GM23338 (cell line): Measurements from ENCODE around the gene GORAB. TPM values are rescaled to one million over a fixed set of nuclear protein-coding genes. Genes with fewer than 3 reads are reported as not detected.

Source experiments
- ATAC-seq: fragments of 200-7000 bp; cut with Tn5 transposase; 3 replicates; pipeline ENCODE4 v1.9.1; 2020
- DNase-seq: peaks from one replicate; pipeline ENCODE4 v3.0.0-alpha.2; 2015; ENCODE audit warnings: low spot score
- H2AFZ ChIP-seq: fragments of 200-600 bp; sonication (generic); 2 replicates; pipeline ENCODE4 v1.8.0; 2016; ENCODE audit warnings: antibody characterized with exemption, mild to moderate bottlenecking, moderate library complexity
- H3F3A ChIP-seq: fragments of 200-600 bp; sonication (generic); replicated peaks from 2 replicates; pipeline ENCODE4 v1.8.0; 2017; ENCODE audit warnings: antibody characterized with exemption, mixed run types, low read depth
- H3K27ac ChIP-seq: fragments of 200-600 bp; sonication (generic); 2 replicates; pipeline ENCODE4 v1.6.1; 2016; ENCODE audit warnings: low read depth
- H3K27me3 ChIP-seq: fragments of 200-600 bp; sonication (generic); 2 replicates; pipeline ENCODE4 v1.8.0; 2016; ENCODE audit warnings: mild to moderate bottlenecking, mixed run types, moderate library complexity; ENCODE audit not compliant: insufficient read depth
- H3K36me3 ChIP-seq: fragments of 200-600 bp; sonication (generic); 2 replicates; pipeline ENCODE4 v1.8.0; 2016; ENCODE audit warnings: mild to moderate bottlenecking; ENCODE audit not compliant: insufficient read depth
- H3K4me1 ChIP-seq: fragments of 200-600 bp; sonication (generic); 2 replicates; pipeline ENCODE4 v1.8.0; 2016; ENCODE audit warnings: mild to moderate bottlenecking, moderate library complexity; ENCODE audit not compliant: insufficient read depth
- H3K4me2 ChIP-seq: fragments of 200-600 bp; sonication (generic); 2 replicates; pipeline ENCODE4 v1.7.1; 2017; ENCODE audit warnings: mixed run types
- H3K4me3 ChIP-seq: fragments of 200-600 bp; sonication (generic); 2 replicates; pipeline ENCODE4 v1.6.1; 2016; ENCODE audit warnings: mixed run types
- H3K79me2 ChIP-seq: fragments of 200-600 bp; sonication (generic); replicated peaks from 2 replicates; pipeline ENCODE4 v1.8.0; 2017; ENCODE audit warnings: mild to moderate bottlenecking; ENCODE audit not compliant: insufficient read depth
- H3K9me2 ChIP-seq: fragments of 200-600 bp; sonication (generic); 2 replicates; pipeline ENCODE4 v1.8.0; 2017; ENCODE audit not compliant: insufficient read depth
- H4K20me1 ChIP-seq: fragments of 200-600 bp; sonication (generic); replicated peaks from 2 replicates; pipeline ENCODE4 v1.8.0; 2017; ENCODE audit warnings: mild to moderate bottlenecking; ENCODE audit not compliant: insufficient read depth
- H3K27ac Mint-ChIP-seq: 2 replicates; pipeline ENCODE4 v1.8.0; 2020; ENCODE audit warnings: inconsistent platforms, mild to moderate bottlenecking, moderate library complexity, mixed read lengths
- H3K27me3 Mint-ChIP-seq: 3 replicates; pipeline ENCODE4 v1.8.0; 2022; ENCODE audit warnings: low read depth, mild to moderate bottlenecking, moderate library complexity, mixed read lengths, inconsistent platforms; ENCODE audit not compliant: insufficient read depth, poor library complexity
- H3K36me3 Mint-ChIP-seq: 3 replicates; pipeline ENCODE4 v1.8.0; 2021; ENCODE audit warnings: low read depth, mild to moderate bottlenecking, inconsistent platforms, moderate library complexity, mixed read lengths
- H3K4me1 Mint-ChIP-seq: 3 replicates; pipeline ENCODE4 v1.8.0; 2020; ENCODE audit warnings: mild to moderate bottlenecking, inconsistent platforms, mixed read lengths
- H3K4me3 Mint-ChIP-seq: 3 replicates; pipeline ENCODE4 v1.8.0; 2021; ENCODE audit warnings: moderate library complexity, mild to moderate bottlenecking, inconsistent platforms, mixed read lengths
- H3K9me3 Mint-ChIP-seq: 3 replicates; pipeline ENCODE4 v1.8.0; 2020; ENCODE audit warnings: moderate library complexity, mild to moderate bottlenecking, inconsistent platforms, mixed read lengths
- CREB1 ChIP-seq: fragments of 250-450 bp; sonication (Bioruptor Pico); IDR thresholded peaks from 2 replicates; pipeline ENCODE4 v1.5.0; 2020; ENCODE audit warnings: low read depth, mild to moderate bottlenecking, moderate library complexity
- EZH2 ChIP-seq: fragments of 200-600 bp; sonication (generic); IDR thresholded peaks from one replicate; pipeline ENCODE4 v1.8.0; 2017; ENCODE audit warnings: antibody characterized with exemption, mild to moderate bottlenecking, low read depth; ENCODE audit not compliant: unreplicated experiment
- EZH2phosphoT487 ChIP-seq: fragments of 200-600 bp; sonication (generic); IDR thresholded peaks from one replicate; pipeline ENCODE4 v1.8.1; 2018; ENCODE audit warnings: antibody characterized with exemption; ENCODE audit not compliant: unreplicated experiment
- JUNB ChIP-seq: IDR thresholded peaks from one replicate; pipeline ENCODE4 v1.6.1; 2016; ENCODE audit warnings: antibody characterized with exemption; ENCODE audit not compliant: unreplicated experiment
- POLR2AphosphoS5 ChIP-seq: IDR thresholded peaks from 2 replicates; pipeline ENCODE4 v1.6.1; 2016; ENCODE audit warnings: antibody characterized with exemption, low read depth
- ZNF114 ChIP-seq: fragments of 250-450 bp; sonication (Bioruptor Pico); IDR thresholded peaks from 2 replicates; pipeline ENCODE4 v1.5.0; 2020; ENCODE audit warnings: mild to moderate bottlenecking, moderate library complexity
- polyA plus RNA-seq: library from polyadenylated mRNA; unstranded; fragments of >200 nt; fragmentation: Nextera tagmentation; extraction: Ambion mirVana; gene quantifications from 2 replicates; pipeline ENCODE4 v1.2.1, GENCODE V29; 2016
- total RNA-seq: library from RNA; depleted of rRNA; stranded (reverse); fragments of >200 nt; shearing (Covaris generic); gene quantifications from 2 replicates; pipeline ENCODE4 v1.2.3, GENCODE V29; 2014
- TF ChIP-seq, protein P1 (sequence below), 2 experiments: fragments of 200-600 bp in 1 of 2; sonication (generic) in 1 of 2; conservative IDR thresholded peaks; 2 replicates each; pipeline versions ENCODE4 v1.5.1 to v1.6.1; 2016 to 2017; ENCODE audit warnings: antibody characterized with exemption in 2 of 2, low read depth in 2 of 2, mild to moderate bottlenecking in 2 of 2, moderate library complexity in 1 of 2
- TF ChIP-seq, protein P2 (sequence below): IDR thresholded peaks from one replicate; pipeline ENCODE4 v1.6.1; 2018; ENCODE audit warnings: antibody characterized with exemption; ENCODE audit not compliant: unreplicated experiment
- TF ChIP-seq, protein P3 (sequence below): fragments of 250-450 bp; sonication (Bioruptor Pico); IDR thresholded peaks from 2 replicates; pipeline ENCODE4 v1.5.0; 2020; ENCODE audit warnings: mild to moderate bottlenecking, moderate library complexity

GORAB gene
- total and polyA plus RNA-seq, 2 experiments from 2014 or later, result 10.4 to 21.1 TPM

DNA sequence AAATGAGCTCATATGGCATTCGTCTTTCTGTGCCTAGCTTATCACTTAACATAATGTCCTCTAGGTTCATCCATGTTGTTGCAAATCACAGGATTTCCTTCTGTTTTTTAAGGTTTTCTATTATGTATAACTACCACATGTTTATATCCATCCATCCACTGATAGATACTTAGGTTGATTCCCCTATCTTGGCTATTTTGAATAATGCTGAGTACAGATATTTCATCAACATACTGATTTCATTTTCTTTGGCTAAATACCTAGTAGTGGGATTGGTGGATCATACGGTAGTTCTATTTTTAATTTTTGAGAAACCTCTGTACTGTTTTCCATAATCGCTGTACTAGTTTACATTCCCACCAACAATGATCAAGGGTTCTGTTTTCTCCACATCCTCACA, 45.0 kb downstream of the GORAB start (continued):
- TF ChIP-seq, protein P1, sequence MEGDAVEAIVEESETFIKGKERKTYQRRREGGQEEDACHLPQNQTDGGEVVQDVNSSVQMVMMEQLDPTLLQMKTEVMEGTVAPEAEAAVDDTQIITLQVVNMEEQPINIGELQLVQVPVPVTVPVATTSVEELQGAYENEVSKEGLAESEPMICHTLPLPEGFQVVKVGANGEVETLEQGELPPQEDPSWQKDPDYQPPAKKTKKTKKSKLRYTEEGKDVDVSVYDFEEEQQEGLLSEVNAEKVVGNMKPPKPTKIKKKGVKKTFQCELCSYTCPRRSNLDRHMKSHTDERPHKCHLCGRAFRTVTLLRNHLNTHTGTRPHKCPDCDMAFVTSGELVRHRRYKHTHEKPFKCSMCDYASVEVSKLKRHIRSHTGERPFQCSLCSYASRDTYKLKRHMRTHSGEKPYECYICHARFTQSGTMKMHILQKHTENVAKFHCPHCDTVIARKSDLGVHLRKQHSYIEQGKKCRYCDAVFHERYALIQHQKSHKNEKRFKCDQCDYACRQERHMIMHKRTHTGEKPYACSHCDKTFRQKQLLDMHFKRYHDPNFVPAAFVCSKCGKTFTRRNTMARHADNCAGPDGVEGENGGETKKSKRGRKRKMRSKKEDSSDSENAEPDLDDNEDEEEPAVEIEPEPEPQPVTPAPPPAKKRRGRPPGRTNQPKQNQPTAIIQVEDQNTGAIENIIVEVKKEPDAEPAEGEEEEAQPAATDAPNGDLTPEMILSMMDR (conservative IDR thresholded peaks at IDR 0.05; ENCODE audit: low read depth in 2 of 2), result no peak
- no peak for TF ChIP-seq EZH2
- TF ChIP-seq, protein P2, sequence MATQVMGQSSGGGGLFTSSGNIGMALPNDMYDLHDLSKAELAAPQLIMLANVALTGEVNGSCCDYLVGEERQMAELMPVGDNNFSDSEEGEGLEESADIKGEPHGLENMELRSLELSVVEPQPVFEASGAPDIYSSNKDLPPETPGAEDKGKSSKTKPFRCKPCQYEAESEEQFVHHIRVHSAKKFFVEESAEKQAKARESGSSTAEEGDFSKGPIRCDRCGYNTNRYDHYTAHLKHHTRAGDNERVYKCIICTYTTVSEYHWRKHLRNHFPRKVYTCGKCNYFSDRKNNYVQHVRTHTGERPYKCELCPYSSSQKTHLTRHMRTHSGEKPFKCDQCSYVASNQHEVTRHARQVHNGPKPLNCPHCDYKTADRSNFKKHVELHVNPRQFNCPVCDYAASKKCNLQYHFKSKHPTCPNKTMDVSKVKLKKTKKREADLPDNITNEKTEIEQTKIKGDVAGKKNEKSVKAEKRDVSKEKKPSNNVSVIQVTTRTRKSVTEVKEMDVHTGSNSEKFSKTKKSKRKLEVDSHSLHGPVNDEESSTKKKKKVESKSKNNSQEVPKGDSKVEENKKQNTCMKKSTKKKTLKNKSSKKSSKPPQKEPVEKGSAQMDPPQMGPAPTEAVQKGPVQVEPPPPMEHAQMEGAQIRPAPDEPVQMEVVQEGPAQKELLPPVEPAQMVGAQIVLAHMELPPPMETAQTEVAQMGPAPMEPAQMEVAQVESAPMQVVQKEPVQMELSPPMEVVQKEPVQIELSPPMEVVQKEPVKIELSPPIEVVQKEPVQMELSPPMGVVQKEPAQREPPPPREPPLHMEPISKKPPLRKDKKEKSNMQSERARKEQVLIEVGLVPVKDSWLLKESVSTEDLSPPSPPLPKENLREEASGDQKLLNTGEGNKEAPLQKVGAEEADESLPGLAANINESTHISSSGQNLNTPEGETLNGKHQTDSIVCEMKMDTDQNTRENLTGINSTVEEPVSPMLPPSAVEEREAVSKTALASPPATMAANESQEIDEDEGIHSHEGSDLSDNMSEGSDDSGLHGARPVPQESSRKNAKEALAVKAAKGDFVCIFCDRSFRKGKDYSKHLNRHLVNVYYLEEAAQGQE, result no peak
- TF ChIP-seq POLR2AphosphoS5, result no peak
- TF ChIP-seq JUNB, result no peak
- TF ChIP-seq CREB1 (CRISPR knock-in tag), result no peak
- no peak for TF ChIP-seq EZH2phosphoT487

DNA sequence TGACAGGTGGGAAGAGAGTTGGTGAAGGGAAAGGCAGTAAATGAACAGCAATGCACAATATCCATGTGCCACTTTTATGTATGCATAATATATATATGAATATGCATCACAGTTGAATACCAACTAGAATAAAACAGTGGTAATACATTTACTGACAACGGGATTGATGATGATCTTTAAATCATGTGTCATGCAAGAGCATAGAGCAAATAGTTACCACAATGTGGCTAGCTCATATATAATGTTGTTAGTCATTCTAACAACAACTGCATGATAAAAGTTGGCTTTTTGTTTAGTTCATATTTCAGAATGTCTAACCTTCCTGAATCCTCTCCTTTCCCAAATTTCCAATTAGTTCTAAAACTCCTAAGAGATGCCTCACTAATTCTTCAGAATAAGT, 46.4 kb downstream of the GORAB start:
- no peak overlapping the region for H3K27ac Mint-ChIP-seq
- peaks cover 3% of the 10 kb centered on the region for H3K27me3 Mint-ChIP-seq
- Histone ChIP-seq H3K9me2 (0 out of 2 replicates have a peak, but pooled peaks cover 3% of the 10 kb centered on the region), H3F3A (no peaks in the 10 kb centered on the region), H2AFZ (no peak overlapping the region), H3K79me2 (no peaks in the 10 kb centered on the region), H4K20me1 (no peaks in the 10 kb centered on the region), H3K4me3 (no peak overlapping the region), H3K27ac (no peak overlapping the region), H3K4me2 (no peak overlapping the region), H3K27me3 (no peaks in the 10 kb centered on the region), H3K4me1 (peaks cover 7% of the 10 kb centered on the region; the same call in 1 of the 2 replicates), H3K36me3 (no peaks in the 10 kb centered on the region)
- H3K9me3 Mint-ChIP-seq, result no peaks in the 10 kb centered on the region
- H3K36me3 Mint-ChIP-seq, result no peaks in the 10 kb centered on the region
- ATAC-seq, result no peak
- DNase-seq, result no peak
- TF ChIP-seq, protein P3, sequence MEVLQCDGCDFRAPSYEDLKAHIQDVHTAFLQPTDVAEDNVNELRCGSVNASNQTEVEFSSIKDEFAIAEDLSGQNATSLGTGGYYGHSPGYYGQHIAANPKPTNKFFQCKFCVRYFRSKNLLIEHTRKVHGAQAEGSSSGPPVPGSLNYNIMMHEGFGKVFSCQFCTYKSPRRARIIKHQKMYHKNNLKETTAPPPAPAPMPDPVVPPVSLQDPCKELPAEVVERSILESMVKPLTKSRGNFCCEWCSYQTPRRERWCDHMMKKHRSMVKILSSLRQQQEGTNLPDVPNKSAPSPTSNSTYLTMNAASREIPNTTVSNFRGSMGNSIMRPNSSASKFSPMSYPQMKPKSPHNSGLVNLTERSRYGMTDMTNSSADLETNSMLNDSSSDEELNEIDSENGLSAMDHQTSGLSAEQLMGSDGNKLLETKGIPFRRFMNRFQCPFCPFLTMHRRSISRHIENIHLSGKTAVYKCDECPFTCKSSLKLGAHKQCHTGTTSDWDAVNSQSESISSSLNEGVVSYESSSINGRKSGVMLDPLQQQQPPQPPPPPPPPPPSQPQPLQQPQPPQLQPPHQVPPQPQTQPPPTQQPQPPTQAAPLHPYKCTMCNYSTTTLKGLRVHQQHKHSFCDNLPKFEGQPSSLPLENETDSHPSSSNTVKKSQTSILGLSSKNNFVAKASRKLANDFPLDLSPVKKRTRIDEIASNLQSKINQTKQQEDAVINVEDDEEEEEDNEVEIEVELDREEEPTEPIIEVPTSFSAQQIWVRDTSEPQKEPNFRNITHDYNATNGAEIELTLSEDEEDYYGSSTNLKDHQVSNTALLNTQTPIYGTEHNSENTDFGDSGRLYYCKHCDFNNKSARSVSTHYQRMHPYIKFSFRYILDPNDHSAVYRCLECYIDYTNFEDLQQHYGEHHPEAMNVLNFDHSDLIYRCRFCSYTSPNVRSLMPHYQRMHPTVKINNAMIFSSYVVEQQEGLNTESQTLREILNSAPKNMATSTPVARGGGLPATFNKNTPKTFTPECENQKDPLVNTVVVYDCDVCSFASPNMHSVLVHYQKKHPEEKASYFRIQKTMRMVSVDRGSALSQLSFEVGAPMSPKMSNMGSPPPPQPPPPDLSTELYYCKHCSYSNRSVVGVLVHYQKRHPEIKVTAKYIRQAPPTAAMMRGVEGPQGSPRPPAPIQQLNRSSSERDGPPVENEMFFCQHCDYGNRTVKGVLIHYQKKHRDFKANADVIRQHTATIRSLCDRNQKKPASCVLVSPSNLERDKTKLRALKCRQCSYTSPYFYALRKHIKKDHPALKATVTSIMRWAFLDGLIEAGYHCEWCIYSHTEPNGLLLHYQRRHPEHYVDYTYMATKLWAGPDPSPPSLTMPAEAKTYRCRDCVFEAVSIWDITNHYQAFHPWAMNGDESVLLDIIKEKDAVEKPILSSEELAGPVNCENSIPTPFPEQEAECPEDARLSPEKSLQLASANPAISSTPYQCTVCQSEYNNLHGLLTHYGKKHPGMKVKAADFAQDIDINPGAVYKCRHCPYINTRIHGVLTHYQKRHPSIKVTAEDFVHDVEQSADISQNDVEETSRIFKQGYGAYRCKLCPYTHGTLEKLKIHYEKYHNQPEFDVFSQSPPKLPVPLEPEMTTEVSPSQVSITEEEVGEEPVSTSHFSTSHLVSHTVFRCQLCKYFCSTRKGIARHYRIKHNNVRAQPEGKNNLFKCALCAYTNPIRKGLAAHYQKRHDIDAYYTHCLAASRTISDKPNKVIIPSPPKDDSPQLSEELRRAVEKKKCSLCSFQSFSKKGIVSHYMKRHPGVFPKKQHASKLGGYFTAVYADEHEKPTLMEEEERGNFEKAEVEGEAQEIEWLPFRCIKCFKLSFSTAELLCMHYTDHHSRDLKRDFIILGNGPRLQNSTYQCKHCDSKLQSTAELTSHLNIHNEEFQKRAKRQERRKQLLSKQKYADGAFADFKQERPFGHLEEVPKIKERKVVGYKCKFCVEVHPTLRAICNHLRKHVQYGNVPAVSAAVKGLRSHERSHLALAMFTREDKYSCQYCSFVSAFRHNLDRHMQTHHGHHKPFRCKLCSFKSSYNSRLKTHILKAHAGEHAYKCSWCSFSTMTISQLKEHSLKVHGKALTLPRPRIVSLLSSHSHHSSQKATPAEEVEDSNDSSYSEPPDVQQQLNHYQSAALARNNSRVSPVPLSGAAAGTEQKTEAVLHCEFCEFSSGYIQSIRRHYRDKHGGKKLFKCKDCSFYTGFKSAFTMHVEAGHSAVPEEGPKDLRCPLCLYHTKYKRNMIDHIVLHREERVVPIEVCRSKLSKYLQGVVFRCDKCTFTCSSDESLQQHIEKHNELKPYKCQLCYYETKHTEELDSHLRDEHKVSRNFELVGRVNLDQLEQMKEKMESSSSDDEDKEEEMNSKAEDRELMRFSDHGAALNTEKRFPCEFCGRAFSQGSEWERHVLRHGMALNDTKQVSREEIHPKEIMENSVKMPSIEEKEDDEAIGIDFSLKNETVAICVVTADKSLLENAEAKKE, result no peak
- no peak for TF ChIP-seq POLR2AphosphoS5
- TF ChIP-seq CREB1 (CRISPR knock-in tag), result no peak
- TF ChIP-seq ZNF114 (CRISPR knock-in tag), result no peak
- peaks cover 27% of the 10 kb centered on the region for H3K4me1 Mint-ChIP-seq
- H3K4me3 Mint-ChIP-seq, result no peak overlapping the region
